Spleen (tissue), 7 donors: ENCODE measurements around the gene DUOXA1.

Experiments used
- POLR2A ChIP-seq, 3 donors: fragments of 450-650 bp; IDR thresholded peaks; one replicate each; pipeline ENCODE4 v1.5.1; 2017; ENCODE audit warnings: antibody characterized with exemption in 3 of 3, mild to moderate bottlenecking in 1 of 3
- POLR2AphosphoS5 ChIP-seq, 3 donors: sonication (generic); formaldehyde crosslinking; IDR thresholded peaks; one replicate each; pipeline ENCODE4 v1.5.1; 2017; ENCODE audit warnings: antibody characterized with exemption in 3 of 3
- TF ChIP-seq, protein P1 (sequence below), 11 experiments: fragments of 200-600 bp in 7 of 11; fragments of 450-650 bp in 4 of 11; sonication (generic) in 4 of 11; IDR thresholded peaks in 8 of 11; conservative IDR thresholded peaks in 3 of 11; 1 replicate in 7 of 11; 2 replicates in 4 of 11; pipeline versions ENCODE4 v1.4.0 to v1.8.0; 2016 to 2021; ENCODE audit warnings: antibody characterized with exemption in 11 of 11, inconsistent platforms in 4 of 11, mild to moderate bottlenecking in 1 of 11
- donor health status: DM: no; HTN: no; CAD: no; lungs with moderate emphysema.
- donor health status: DM: no; HTN: no; CAD: no.
- donor health status: DM: no; HTN: no; CAD: no.

DNA sequence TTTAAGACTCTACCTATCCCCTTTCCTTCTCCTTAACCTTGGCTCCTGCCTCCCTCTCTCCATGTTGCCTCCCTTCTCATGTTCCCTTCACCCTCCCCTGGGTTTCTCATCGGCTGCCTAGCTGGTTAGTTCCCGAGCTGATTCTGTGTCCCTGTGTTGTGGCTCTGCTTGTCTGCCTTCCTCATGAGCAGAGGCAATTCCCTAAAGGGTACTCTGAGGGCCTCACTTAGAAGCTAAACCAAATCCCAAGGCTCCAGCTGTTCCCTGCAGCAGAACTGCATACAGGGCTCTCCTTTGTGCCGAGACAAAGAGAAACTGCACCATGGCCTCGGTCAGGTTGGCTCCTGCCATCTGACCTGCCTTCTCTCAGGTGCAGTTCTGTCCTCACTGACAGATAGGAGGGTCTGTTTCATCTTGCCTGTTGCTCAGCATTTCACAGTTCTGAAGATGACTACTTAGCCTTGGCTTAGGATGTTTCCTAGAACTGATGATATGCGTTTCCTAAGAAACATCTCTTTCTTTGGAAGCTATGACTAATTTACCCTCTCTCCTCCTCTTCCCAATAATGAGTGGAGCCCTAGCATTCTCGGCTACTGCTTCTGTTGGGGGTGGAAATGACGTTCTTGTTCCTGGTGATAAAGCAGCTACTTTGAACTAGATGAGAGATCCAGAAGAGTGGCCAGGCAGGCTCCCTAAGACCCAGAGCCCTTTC is 27.2 kb upstream of the DUOXA1 start:
- TF ChIP-seq, protein P1, sequence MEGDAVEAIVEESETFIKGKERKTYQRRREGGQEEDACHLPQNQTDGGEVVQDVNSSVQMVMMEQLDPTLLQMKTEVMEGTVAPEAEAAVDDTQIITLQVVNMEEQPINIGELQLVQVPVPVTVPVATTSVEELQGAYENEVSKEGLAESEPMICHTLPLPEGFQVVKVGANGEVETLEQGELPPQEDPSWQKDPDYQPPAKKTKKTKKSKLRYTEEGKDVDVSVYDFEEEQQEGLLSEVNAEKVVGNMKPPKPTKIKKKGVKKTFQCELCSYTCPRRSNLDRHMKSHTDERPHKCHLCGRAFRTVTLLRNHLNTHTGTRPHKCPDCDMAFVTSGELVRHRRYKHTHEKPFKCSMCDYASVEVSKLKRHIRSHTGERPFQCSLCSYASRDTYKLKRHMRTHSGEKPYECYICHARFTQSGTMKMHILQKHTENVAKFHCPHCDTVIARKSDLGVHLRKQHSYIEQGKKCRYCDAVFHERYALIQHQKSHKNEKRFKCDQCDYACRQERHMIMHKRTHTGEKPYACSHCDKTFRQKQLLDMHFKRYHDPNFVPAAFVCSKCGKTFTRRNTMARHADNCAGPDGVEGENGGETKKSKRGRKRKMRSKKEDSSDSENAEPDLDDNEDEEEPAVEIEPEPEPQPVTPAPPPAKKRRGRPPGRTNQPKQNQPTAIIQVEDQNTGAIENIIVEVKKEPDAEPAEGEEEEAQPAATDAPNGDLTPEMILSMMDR (IDR thresholded peaks at IDR 0.05 in 8 of 11, conservative IDR thresholded peaks at IDR 0.05 in 3 of 11) = no peak
- no peak for TF ChIP-seq POLR2A (IDR thresholded peaks at IDR 0.05)
- no peak for TF ChIP-seq POLR2AphosphoS5 (IDR thresholded peaks at IDR 0.05)
